8988T (cell line): Measurements from ENCODE around the gene KIAA1671.

ENCODE experiments used
- DNase-seq: peaks from one replicate; pipeline ENCODE4 v3.0.0; 2011

KIAA1671 gene

DNA sequence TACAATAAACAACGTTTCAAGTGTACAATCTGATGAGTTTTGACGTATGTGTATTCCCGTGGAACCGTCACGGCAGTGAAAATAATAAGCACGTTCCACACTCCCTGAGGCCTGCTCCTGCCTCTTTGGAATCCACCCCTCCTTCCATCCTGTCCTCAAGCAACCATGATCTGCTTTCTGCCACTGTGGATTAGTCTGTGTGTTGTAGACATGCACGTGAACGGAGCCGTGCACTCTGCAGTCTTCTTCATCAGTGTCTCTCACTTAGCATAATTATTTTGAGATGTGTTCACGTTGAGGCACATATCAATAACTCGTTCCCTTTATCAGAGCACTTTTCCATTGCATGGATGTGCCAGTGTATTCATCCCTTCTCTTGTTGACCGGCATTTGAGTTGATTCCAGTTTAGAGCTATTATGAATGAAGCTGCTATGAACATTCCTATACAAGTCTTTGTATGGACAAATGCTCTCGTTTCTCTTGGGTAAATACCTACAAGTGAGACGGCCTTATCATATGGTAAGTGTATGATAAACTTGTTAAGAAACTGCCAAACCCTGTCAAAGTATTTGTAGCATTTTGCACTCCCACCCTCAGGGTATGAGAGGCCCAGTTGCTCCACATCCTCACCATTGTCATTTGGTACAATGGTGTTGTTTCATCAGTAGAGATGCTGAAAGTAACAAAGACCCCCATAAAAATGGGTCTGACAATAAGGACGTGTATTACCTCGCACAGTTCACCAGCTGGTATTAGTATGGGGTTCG lies 144.3 kb downstream of the KIAA1671 start:
- DNase-seq = no peak

DNA sequence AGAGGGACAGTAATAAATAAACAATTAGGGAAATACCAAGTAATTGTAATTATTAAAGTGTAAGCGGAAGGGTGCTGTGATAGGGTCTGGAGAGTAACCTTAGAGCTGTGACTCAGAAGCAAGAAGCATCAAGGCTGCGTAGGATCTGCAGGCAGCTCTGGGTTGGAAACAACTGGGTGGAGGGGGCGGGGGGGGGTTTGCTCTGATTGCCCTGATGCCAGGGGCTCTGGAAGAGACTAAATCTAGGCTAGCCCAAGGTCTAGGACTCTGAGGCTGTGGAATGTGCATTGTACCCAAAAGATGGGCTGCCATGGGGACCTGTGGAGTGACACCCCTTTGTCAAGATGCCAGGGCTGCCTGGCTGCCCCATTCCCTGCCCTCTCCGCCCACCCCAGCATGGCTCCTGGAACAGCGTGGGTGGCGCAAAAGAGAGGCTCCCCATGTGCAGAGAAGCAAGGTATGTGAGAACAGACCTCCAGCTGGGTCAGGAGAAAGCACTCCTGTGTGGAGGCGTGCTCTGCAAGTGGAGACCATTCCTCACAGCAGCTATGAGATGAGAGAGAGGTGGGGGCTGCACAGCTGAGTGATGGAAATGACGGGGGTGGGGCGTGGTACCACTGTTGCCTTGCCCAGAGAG lies 146.0 kb downstream of the KIAA1671 start:
- DNase-seq = no peak

DNA sequence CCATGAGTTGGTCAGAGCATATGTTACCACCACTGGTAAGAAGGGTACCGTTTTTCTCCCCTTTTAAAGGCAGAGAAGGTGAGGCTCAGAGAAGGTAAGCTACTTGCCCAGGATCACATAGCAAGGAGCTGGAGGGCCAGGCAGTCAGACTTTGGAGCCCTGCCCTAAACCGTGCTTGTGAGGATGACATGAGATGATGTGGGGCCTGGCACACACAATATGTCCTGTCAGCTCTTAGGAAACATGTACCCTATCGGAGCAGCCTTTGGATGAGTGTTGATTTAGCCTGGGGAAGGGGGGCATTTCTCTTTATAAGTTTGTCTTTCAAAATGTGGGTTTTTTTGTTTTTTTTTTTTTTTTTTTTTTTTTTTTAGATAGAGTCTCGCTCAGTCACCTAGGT lies 146.7 kb downstream of the KIAA1671 start:
- no peak for DNase-seq

DNA sequence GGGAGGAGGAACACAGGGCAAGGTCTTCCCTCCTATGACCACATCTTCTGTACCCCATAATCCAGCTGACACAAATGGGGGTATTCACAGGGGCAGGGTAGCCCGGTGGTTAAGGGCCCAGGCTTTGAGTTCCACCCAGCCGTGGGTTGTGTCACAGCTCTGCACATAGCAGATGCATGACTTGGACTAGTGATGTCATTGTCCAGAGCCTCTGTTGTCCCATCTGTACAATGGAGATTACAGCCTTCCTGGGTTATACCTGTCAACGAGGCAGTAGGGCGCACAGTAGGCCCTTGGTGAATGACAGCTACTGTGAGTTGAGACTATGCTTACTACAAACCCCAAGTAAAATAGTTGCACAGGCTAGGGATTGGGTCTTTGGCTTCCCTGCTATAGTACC lies 147.9 kb downstream of the KIAA1671 start:
- no peak for DNase-seq

DNA sequence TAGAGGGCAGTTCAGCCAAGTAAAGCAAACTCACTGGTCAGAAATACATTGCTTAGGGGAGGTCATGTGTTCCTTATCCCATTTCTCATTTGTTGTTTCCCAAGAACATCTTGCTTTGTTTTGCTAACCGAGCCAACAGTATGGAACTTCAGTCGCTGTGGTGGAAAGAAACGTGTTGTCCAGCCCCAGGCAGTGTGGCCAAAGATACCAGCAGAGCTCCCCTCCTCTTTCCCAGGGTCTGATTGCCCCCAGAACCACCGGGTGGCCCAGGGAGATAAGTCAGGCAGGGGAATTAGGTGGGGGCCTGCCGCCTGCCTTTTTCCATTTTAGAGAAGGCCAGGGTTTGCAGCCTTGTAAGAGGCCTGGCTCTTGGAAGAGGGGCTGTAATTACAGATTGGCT lies 148.4 kb downstream of the KIAA1671 start:
- no peak for DNase-seq

DNA sequence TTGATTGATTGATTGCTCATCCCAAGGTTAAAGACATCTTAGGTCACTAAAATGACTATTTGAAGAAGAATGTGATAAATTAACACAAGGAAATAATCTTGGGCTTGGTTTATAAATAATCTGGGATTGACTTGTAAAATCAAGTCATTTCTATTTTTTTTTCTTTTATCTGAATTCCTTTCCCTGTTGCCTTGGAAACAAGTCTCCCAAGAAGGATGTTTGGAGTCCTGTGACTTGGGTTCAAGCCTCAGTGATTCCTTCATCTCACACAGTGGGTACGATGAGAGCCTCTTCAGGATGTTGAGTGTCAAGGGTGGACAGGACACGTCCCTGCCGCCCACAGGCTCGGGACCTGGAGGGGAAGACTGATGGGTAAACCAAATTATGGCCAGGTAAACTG lies 149.0 kb downstream of the KIAA1671 start:
- DNase-seq = no peak

DNA sequence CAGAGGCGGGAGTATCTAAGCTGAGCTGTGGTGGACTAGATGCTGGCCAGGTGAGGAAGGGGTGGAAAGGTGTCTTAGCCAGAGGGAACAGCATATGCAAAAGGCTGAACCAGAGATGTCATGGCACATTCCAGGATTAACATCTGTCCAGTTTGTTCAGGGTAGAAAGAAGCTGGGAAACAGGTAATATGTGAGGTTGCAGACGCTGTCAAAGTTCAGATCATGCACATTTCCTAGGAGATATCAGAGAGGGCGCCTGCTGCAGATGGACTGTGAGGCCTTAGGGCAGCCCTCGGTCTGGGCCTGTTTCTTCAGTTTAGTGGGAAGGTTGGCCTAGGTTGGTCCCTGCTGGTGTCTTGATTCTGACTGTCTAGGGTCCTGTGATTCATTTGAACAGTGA lies 149.5 kb downstream of the KIAA1671 start:
- no peak for DNase-seq

DNA sequence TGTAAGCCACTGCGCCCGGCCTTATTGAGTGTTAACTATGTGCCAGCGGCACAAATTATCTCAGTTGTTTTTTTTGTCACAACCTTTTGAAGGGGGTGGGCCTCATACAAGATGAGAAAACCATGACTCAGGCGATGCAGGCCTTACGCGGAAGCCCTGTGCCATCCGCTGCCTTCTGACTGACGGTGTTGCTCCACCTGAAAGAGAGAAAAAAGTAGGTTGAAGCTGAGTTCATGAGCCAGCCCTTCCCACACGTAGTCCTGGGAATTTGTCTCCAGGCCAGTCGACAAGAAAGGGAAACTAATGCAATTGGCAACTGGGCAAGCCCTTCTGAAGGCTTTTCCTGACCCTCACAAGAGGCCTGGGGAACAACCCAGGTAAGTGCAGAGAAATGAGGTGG lies 150.2 kb downstream of the KIAA1671 start:
- DNase-seq = no peak

DNA sequence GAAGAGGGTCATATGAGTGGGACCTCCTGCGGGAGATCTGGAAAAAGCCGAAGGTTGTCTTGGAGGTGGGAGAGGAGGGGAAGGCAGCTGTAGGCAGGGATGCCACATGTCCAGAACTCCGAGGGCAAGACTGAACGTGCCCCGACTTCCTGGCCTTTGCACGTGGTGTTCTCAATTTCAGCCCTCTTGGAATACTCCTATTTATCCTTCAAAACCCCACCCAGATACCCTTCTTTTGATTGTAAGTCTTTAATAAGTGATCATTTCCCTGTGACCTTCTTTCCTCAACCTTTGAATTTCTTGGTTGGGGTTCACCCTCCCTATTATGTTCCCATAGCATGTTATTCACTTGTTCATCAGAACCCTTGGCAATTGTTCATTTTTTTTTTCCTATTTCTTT lies 151.9 kb downstream of the KIAA1671 start:
- no peak for DNase-seq

DNA sequence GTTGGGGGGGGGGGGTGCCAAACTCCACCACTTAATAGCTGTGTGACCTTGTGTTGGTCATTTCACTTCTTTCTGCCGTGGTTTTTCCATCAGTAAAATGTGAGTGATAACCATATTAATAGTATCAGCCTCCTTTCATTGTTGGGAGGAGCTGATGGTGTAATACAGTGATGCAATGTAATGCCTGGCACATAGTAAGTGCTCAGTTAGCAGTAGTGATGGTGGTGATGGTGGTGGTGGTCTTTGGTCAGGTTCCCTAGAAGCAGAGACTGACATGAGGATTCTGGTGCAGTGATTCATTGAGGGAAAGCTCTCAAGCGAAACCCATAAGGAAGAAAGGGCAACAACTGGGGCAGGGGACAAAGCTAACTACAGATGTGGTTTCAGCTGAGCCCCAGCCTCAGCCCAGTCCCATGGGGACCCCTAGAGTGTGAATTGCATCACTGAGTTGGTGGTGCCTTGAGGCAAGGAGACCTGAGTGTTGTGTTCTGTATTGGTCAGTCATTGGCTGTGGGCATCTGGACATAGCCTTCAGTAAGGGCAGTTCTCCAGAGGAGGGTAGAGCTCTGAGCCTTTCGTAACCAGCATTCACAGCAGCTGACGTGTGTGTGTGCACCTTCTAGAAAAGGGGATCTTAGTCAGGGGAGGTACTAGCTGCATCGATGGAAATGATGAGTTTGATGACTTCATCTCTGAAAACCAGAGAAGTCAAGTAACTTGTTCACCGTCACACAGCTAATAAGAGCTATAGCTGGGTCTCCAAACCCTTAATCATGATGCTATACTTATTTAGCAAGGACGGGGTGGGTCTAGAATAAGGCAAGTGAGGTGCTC lies 153.5 kb downstream of the KIAA1671 start:
- no peak for DNase-seq

DNA sequence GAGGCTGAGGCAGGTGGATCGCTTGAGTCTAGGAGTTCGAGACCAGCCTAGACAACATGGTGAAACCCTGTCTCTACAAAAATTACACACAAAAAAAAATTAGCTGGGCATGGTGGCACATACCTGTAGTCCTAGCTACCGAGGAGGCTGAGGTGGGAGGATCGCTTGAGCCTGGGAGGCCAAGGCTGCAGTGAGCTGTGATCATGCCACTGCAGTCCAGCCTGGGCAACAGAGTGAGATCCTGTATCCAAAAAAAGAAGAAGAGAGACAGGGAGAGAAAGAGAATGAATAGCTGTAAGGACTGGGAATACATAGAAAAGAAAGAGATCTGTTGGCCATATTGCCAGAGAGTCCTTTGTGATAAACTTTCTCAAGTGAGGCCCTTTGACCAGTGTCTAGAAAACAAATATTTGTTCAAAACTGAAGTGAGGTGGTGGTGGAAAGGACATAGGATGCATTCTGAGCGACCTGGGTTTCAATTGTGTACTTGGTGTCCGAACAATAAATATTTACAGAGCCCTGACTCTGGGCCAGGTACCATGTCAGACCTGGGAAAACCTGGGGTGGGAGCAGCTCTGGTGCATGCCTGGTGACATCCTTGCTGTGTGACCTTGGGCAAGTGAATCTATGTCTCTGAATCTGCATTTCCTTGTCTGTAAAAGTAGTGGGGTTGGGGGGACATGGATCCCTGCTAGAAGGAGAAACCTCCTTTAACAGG lies 157.5 kb downstream of the KIAA1671 start:
- DNase-seq = no peak

DNA sequence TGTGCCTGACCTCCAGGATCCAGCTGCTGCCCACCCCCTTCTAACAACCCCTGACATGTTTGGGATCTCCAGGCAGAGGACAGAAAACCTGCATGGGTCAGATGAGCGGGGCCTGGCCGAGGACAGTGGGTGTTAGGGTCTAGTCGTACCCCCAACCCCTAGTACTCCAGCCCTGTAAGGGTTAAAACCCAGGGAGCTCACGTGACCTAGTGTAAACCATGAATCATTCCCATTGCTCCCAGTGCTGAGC lies 158.0 kb downstream of the KIAA1671 start:
- peak; percentile 68 for DNase-seq

DNA sequence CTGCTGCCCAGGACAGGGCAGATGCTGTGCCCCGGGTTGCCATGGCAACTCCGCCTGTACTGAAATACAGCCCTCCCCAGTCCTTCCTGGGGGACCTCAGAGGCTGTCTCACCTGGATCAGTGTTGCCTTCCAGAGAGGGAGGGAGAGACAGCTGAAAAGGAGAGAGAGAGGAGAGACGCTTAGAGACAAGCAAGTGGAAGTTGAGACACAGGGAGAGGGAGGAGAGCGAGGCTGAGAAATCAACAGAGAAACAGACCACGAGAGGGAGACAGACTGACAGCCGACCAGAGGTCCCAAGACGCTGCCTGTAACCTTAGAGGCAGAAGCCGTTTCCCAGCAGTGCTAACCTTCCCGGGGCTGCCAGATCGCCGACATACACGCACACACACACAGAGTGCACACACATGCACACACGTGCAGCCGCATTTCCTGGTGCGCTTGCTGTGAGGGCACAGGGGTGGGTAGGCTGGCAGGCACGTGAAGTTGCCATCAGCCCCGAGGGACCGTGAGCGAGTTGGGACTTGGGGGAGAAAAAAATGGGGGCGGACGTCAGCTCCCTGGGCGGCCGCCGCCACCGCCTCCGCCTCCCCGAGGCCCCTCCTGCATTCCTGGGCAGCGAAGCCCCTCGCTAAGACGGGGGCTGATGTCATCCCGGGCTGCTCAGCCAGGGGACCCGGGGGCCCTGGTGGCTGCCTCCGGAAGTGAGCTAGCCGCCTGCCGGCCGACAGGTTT lies 158.5 kb downstream of the KIAA1671 start:
- DNase-seq = peak; percentile 49

DNA sequence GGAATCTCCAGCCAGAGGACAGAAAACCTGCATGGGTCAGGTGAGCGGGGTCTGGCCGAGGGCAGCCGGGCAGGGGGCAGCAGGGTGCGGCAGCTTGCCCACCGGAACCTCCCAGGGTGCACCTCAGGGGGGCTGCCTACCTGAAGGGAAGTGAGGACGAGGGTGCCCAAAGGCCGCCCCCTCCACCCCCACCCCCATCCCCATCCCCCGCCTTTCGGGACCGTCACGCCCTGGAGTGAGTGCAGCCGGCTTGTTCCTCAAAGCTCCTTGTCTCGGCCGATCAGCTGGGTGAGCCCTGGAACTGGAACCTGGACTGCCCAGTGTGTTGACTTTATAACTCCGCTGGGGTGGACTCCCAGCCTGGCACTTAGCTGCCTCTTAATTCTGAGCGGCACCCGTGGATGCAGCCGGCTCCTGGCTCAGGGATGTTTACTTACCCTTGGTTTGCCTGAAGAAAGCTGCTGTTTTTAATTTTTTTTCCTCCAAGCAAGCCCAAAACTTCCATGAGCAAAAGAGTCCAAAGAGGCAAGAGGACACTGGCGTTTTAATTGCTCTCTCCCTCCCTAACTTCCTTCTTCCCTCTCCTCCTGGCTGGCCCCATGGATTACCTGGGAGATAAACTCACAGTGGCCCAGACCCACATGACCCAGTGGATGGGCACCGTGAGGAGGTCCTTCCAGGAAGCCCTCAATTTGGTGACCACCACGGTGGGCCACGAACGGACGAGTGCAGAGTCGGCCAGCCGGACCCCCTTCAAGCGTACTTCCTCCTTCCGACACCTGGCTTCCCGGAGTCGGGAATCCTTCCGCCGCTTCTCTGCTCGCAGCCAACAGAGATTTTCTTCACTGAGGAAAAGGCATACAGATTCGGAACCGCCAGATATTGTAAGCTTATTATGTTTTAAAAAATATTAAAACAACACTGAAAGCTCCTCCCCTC lies 159.3 kb downstream of the KIAA1671 start:
- DNase-seq = no peak

DNA sequence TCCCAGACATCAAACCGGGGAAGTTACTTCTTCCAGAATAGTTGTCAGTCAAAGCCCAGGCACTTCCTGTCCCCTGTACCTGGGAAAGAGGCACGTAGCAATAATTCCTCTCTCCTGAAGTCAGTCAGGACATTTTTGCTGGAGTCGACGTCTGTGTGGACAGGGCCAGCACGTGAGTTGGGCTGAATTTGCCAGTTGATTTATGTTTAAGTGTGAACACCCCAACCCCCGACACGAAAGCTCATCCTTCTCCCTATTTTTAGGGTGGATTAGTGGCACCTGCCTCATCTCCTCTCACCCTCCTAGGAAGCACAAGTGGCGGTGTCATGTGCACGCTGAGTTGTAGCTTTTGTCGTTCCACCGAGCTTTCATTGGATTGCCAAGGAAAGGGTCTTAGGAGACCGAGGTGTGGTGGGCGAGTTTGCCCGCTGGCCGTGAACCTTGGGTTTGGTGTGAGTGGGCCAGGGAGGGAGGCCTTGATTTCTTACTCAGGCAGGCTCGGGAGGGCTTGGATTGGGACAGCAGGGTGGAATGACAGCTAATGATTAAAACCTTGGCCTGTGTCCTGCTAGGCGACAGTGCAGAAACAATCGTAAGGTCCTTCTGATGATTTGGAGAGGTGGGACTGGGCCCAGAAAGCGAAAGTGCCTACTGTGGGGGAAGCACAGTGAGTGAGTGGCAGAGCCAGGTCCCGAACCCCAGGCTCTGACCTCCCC lies 160.2 kb downstream of the KIAA1671 start:
- DNase-seq = no peak

DNA sequence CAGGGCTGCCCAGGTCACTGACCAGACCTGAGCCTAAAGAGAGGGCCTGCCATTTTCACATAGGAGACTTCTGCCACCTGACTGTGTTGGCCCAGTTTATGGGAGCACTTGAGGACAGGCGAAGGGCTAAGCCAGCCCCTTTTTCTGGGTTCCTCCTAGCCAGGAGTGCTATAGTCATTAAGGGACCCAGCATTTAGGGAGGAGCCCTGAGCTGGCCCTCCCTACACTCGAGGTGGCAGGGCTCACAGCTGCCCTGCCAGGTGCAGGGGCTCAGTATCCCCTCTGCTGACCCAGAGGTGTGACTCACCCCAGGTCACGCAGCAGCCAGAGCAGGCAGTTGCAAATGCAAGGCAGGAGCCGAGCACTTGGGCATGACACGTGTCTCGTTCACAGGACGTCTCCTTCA lies 160.8 kb downstream of the KIAA1671 start:
- no peak for DNase-seq

DNA sequence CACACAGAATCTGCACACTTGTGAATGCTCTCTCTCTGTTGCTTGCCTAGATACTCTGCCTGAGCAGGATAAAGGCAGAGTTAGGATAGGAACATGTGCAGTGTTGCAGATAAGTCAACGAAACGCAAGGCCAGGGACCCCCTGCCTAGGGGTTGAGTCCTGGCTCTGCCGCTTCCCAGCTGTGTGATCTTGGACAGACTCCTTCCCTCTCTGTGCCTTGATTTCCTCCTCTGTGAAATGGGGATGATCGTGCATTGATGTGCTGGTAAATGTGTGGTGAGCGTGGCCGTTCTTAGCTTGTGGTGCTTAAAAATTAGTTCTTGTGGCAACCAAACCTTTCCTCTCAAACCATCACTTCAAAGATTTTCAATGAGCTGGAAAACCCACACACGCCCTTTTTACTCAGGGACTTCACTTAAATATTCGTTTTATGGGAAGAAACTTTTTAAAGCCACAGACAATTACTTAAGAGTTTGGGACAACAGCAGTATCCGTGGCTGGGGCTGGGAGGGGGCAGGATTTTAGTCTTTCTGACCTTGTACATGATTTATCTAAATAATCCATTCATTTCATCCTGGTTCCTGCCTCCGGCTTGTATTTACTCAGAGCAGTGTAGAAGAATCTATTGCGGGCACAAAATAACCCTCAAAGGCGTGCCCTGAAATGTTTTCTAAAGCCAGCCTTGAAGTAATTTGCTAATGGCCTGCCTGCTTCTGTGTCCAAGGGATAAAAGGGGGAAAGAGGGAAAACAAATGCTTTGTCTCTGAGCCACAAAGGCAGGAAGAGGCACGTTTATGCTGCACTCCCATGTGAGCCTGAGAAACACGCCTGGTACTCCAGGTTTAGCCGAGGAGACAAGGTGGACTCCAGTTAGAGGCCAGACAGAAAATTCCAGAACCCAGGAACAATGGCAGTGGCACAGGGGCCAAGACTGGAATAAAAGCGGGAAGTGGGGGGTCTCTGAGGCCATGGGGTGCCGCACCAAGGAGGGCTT lies 162.2 kb downstream of the KIAA1671 start:
- DNase-seq = no peak

DNA sequence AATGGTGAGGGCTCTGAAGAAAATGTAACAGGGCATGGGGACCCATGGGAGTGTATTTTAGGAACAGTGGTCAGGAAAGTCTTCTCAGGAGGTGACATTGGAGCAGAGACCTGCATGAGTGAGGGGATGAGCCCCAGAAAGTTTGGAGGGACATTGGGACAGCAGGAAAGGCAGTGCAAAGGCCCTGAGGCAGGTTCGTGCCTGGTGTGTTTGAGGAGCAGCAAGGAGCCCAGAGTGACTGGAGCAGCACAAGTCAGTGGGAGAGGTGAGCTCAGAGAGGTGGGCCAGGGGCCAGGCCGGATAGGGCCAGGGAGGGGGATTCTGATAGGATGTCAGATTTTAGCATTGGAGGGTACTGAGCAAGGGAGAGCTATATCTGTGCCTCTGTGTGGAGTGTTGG lies 167.1 kb downstream of the KIAA1671 start:
- no peak for DNase-seq

DNA sequence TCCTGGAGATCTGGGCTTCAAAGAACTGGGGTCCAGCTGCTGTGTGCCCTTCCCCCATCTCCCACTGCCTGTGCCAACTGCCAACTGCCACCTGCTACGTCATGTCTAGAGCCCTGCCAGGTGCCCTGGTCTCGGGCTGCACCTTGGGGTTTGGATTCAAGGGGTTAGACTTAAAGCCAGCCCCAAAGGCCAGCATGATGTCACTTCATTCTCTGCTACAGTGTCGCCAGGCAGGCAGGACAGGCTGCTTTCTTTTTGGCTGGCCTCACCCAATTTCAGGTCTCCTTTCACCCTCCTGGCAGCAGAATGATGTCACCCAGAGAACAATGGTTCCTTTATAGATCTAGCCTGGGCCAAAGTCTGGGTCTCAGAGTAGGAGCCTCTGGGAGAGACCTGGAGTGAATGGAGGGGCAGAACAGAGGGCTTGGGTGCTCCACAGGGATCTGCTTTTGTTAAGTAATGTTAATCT lies 167.6 kb downstream of the KIAA1671 start:
- no peak for DNase-seq
